Neuronal stem cell (in vitro differentiated cells): ENCODE measurements around the gene XAB2.

ENCODE experiments used
- DNase-seq: peaks from one replicate; pipeline ENCODE4 v3.0.0-alpha.2; 2013; ENCODE audit warnings: low spot score
- H2AFZ ChIP-seq: one replicate; pipeline ENCODE4 v1.6.1; 2013; ENCODE audit warnings: mild to moderate bottlenecking, low read length, inconsistent platforms
- H2AK5ac ChIP-seq: 2 replicates; pipeline ENCODE4 v1.6.1; 2013; ENCODE audit warnings: low read depth, mild to moderate bottlenecking, inconsistent platforms, low read length, moderate library complexity, mixed read lengths
- H2BK120ac ChIP-seq: 2 replicates; pipeline ENCODE4 v1.6.1; 2013; ENCODE audit warnings: low read depth, mild to moderate bottlenecking, inconsistent platforms, low read length, moderate library complexity, mixed read lengths
- H2BK12ac ChIP-seq: one replicate; pipeline ENCODE4 v1.6.1; 2013; ENCODE audit warnings: low read length, inconsistent platforms
- H2BK15ac ChIP-seq: 2 replicates; pipeline ENCODE4 v1.6.1; 2013; ENCODE audit warnings: mild to moderate bottlenecking, low read length, inconsistent platforms, mixed read lengths
- H2BK5ac ChIP-seq: one replicate; pipeline ENCODE4 v1.6.1; 2013; ENCODE audit warnings: inconsistent platforms, mild to moderate bottlenecking, low read length, moderate library complexity
- H3K14ac ChIP-seq: one replicate; pipeline ENCODE4 v1.6.1; 2013; ENCODE audit warnings: low read length, inconsistent platforms
- H3K18ac ChIP-seq: 2 replicates; pipeline ENCODE4 v1.6.1; 2013; ENCODE audit warnings: low read length, inconsistent platforms
- H3K23ac ChIP-seq: 2 replicates; pipeline ENCODE4 v1.6.1; 2013; ENCODE audit warnings: low read depth, mild to moderate bottlenecking, mixed read lengths, low read length, inconsistent platforms; ENCODE audit not compliant: poor library complexity
- H3K27ac ChIP-seq: replicated peaks from 3 replicates; pipeline ENCODE4 v1.5.1; 2013; ENCODE audit warnings: low read length, inconsistent platforms
- H3K27me3 ChIP-seq, 3 experiments: 2 replicates each; pipeline ENCODE4 v1.6.1; 2013; ENCODE audit warnings: low read length in 3 of 3, mild to moderate bottlenecking in 2 of 3, inconsistent platforms in 1 of 3, low read depth in 1 of 3, mixed read lengths in 1 of 3, moderate library complexity in 1 of 3; ENCODE audit not compliant: control insufficient read depth in 3 of 3, insufficient read depth in 3 of 3
- H3K36me3 ChIP-seq, 2 donors: replicated peaks in 1 of 2; 2 replicates each; pipeline ENCODE4 v1.6.1; 2013; ENCODE audit warnings: low read length in 2 of 2; ENCODE audit not compliant: control insufficient read depth in 2 of 2, insufficient read depth in 2 of 2
- H3K4ac ChIP-seq: 2 replicates; pipeline ENCODE4 v1.6.1; 2013; ENCODE audit warnings: inconsistent platforms, mild to moderate bottlenecking, low read length, moderate library complexity
- H3K4me1 ChIP-seq, 2 donors: 1 replicate in 1 of 2; 2 replicates in 1 of 2; pipeline ENCODE4 v1.6.1; 2013; ENCODE audit warnings: low read length in 2 of 2, low read depth in 1 of 2; ENCODE audit not compliant: control insufficient read depth in 2 of 2, insufficient read depth in 1 of 2
- H3K4me2 ChIP-seq: one replicate; pipeline ENCODE4 v1.6.1; 2013; ENCODE audit warnings: mild to moderate bottlenecking, low read length, inconsistent platforms; ENCODE audit not compliant: insufficient read depth, poor library complexity, severe bottlenecking
- H3K4me3 ChIP-seq, 2 donors: 2 replicates each; pipeline ENCODE4 v1.5.1; 2013; ENCODE audit warnings: low read length in 2 of 2, mild to moderate bottlenecking in 2 of 2, inconsistent platforms in 1 of 2, moderate library complexity in 1 of 2
- H3K79me1 ChIP-seq: one replicate; pipeline ENCODE4 v1.6.1; 2013; ENCODE audit warnings: low read depth, mild to moderate bottlenecking, inconsistent platforms, low read length, moderate library complexity
- H3K9ac ChIP-seq: one replicate; pipeline ENCODE4 v1.6.1; 2013; ENCODE audit warnings: mild to moderate bottlenecking, low read depth, low read length, inconsistent platforms; ENCODE audit not compliant: poor library complexity
- H3K9me3 ChIP-seq, 2 donors: replicated peaks in 1 of 2; 2 replicates each; pipeline versions ENCODE3 to v1.6.1; 2013; ENCODE audit warnings: low read length in 2 of 2, mild to moderate bottlenecking in 2 of 2, inconsistent platforms in 1 of 2, low read depth in 1 of 2, mixed read lengths in 1 of 2, moderate library complexity in 1 of 2; ENCODE audit not compliant: control insufficient read depth in 2 of 2, insufficient read depth in 1 of 2
- H4K8ac ChIP-seq: one replicate; pipeline ENCODE4 v1.6.1; 2013; ENCODE audit warnings: low read depth, mild to moderate bottlenecking, inconsistent platforms, low read length, moderate library complexity
- H4K91ac ChIP-seq: one replicate; pipeline ENCODE4 v1.6.1; 2013; ENCODE audit warnings: low read length, low read depth, mild to moderate bottlenecking, inconsistent platforms; ENCODE audit not compliant: poor library complexity
- WGBS, 2 donors: extraction: QIAGEN DNeasy Blood & Tissue Kit; methylation state at CpG; one replicate each; pipeline ENCODE4 v1.1.7; 2013; ENCODE audit warnings: missing lambda C conversion rate in 2 of 2, mixed read lengths in 1 of 2; ENCODE audit not compliant: insufficient read length in 2 of 2, insufficient replicate concordance in 1 of 2; ENCODE audit errors: extremely low coverage in 2 of 2; 5-methylcytosine and 5-hydroxymethylcytosine counted together

Gene XAB2

DNA sequence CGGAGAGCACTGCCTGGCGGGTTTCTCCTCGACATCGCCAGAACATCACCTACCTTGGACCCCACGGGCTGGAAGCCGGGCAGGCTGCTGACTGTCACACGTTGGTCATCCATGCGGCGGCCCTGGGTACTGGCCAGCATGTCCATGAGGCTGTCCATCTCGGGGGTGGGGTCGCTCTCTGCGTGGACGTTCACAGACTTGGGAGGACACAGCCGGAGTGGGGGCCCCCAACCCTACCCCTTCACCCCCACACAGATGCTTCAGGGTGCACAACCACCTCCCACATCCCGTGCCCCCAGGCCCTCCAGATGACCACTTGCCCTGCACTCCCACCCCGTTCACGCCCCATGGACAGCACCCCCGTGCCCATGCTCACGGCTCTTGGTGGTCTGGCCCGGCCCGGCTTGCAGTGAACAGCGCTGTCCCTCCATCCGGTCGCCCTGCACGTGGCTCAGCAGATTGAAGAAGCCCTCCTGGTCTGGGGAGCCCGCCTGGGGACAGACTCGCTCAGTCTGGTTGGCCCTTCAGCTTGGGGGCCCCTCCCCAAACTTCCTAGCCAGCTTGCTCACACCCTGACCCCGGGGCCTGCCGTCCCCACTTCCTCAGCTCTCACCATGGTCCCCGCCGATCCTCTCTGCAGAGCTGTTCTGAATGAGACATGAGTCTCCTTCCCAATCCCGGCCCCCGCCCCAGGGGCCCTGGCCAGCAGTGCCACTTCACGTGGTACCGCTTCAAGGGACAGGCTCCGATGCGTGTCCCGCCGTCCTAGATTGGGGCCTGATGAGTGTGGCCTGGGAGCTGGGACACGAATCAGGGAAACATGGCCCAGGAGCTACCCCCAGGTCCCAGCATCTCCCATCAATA lies 3.2 kb upstream of the XAB2 start:
- Histone ChIP-seq H2BK12ac (no peak overlapping the region), H3K4me2 (no peak overlapping the region), H2BK5ac (peak overlapping the region; percentile 24), H3K18ac (no peak overlapping the region), H3K27me3 (peaks cover 0 to 17% (median 8%) of the 10 kb centered on the region in 3 experiments), H2BK15ac (no peak overlapping the region), H3K27ac (no peak overlapping the region), H3K14ac (no peak overlapping the region), H3K9ac (peak overlapping the region; percentile 21), H3K36me3 (peaks cover 1 to 4% of the 10 kb centered on the region in 2 donors), H3K4me3 (no peak overlapping the region), H3K9me3 (no peaks in the 10 kb centered on the region), H3K4ac (no peak overlapping the region), H2AFZ (no peak overlapping the region), H4K91ac (no peak overlapping the region), H4K8ac (no peak overlapping the region), H2AK5ac (no peak overlapping the region), H3K23ac (no peak overlapping the region), H2BK120ac (no peak overlapping the region), H3K4me1 (peaks cover 8 to 16% of the 10 kb centered on the region in 2 donors), H3K79me1 (peaks cover 20% of the 10 kb centered on the region)
- no peak for DNase-seq
- WGBS, 2 donors, result no CpG with 5 or more reads among the region's 40 CpGs

DNA sequence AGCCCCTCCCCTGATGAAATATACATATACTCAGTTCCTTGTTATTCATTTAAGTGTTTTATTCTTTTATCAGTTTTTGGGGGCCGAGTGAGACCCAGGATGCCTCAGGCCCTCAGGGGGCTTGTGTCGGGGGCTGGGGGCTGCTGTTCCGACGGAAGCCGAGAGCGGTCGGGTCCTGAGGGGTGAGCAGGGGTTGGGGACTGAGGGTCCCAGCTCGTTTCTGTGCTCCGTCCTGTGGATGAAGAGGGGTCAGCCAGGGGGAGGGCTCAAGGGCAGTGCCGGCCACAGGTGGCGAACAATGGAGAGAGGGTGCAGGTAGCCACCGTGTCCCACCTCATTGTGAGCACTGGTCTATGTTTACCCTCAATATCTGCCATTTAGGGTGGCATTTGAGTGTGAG lies 2.2 kb upstream of the XAB2 start:
- DNase-seq, result no peak
- H2AK5ac ChIP-seq, result no peak overlapping the region
- no peak overlapping the region for H3K4me2 ChIP-seq
- peaks cover 6 to 13% of the 10 kb centered on the region in 2 donors for H3K36me3 ChIP-seq
- H3K4me3 ChIP-seq, result no peak overlapping the region
- peaks cover 8 to 14% of the 10 kb centered on the region in 2 donors for H3K4me1 ChIP-seq
- H3K27ac ChIP-seq, result no peak overlapping the region
- H2BK12ac ChIP-seq, result no peak overlapping the region
- no peaks in the 10 kb centered on the region for H3K9me3 ChIP-seq
- no peak overlapping the region for H2BK120ac ChIP-seq
- H4K91ac ChIP-seq, result no peak overlapping the region
- peak overlapping the region; percentile 14 for H3K14ac ChIP-seq
- no peak overlapping the region for H3K23ac ChIP-seq
- H3K27me3 ChIP-seq, result peaks cover 0 to 11% (median 8%) of the 10 kb centered on the region in 3 experiments
- no CpG with 5 or more reads among the region's 12 CpGs for WGBS, 2 donors
- H3K4ac ChIP-seq, result no peak overlapping the region
- H3K9ac ChIP-seq, result no peak overlapping the region
- peaks cover 28% of the 10 kb centered on the region for H3K79me1 ChIP-seq
- H4K8ac ChIP-seq, result no peak overlapping the region
- no peak overlapping the region for H2BK15ac ChIP-seq
- no peak overlapping the region for H2BK5ac ChIP-seq
- no peak overlapping the region for H3K18ac ChIP-seq
- no peak overlapping the region for H2AFZ ChIP-seq

DNA sequence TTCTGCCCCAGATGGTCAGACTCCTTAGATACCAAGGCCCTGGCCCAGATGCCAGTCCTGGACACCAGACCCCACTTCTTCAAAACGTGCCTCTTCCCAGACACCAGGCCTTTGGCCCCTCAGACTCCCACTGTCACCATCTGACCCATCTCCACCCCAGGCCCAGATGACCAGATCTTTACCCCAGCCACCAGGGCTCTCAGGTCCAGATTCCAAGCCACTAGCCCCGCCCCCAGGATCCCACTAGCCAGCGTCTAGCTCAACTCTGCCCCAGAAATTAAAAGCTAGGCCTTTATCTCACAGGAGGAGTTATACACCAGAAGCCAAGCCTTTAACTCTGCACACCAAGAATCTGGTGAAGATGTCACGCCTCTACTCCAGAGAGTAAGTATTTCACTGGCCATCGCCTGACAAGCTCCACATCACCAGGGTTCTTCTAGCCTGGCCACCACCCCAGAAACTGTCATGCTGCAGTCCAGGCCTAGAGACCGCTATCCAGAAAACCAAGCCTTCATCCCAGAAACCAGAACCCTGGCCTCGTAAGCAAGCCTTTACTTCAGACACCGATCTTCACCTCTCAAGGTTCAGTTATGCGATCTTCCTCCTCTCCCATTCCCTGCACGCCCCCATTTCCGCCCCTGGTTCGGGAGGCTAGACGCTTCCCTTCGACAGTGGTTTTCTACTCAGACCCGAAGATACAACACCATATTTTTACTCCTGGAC lies 595 bp downstream of the XAB2 start:
- H2BK5ac ChIP-seq, result no peak overlapping the region
- H3K4me3 ChIP-seq, result peak overlapping the region; percentile 89 to 92
- no CpG with 5 or more reads among the region's 15 CpGs for WGBS, 2 donors
- peak overlapping the region; percentile 96 for H3K9ac ChIP-seq
- no peaks in the 10 kb centered on the region for H3K27me3 ChIP-seq
- peaks cover 41% of the 10 kb centered on the region for H3K79me1 ChIP-seq
- peak overlapping the region; percentile 6 for H3K23ac ChIP-seq
- H2AFZ ChIP-seq, result peak overlapping the region; percentile 82
- H3K4ac ChIP-seq, result no peak overlapping the region
- no peak overlapping the region for H3K18ac ChIP-seq
- no peaks in the 10 kb centered on the region for H3K9me3 ChIP-seq
- peak overlapping the region; percentile 3 for H4K8ac ChIP-seq
- no peak for DNase-seq
- H2BK15ac ChIP-seq, result no peak overlapping the region
- H2BK120ac ChIP-seq, result no peak overlapping the region
- H3K14ac ChIP-seq, result no peak overlapping the region
- H3K36me3 ChIP-seq, result peaks cover 9 to 33% of the 10 kb centered on the region in 2 donors
- H2AK5ac ChIP-seq, result peak overlapping the region; percentile 48
- no peak overlapping the region for H4K91ac ChIP-seq
- H3K27ac ChIP-seq, result no peak overlapping the region
- H2BK12ac ChIP-seq, result no peak overlapping the region
- H3K4me1 ChIP-seq, result peaks cover 8 to 12% of the 10 kb centered on the region in 2 donors
- peak overlapping the region; percentile 85 for H3K4me2 ChIP-seq

- Histone ChIP-seq H3K4me2 (no peak overlapping the region), H3K27ac (no peak overlapping the region), H4K8ac (no peak overlapping the region), H3K27me3 (no peaks in the 10 kb centered on the region), H3K9me3 (no peaks in the 10 kb centered on the region), H2AK5ac (no peak overlapping the region), H2BK15ac (no peak overlapping the region), H3K4me3 (peak overlapping the region in 1 of 2 donors; percentile 15), H4K91ac (no peak overlapping the region), H2BK12ac (no peak overlapping the region), H3K14ac (no peak overlapping the region), H3K4me1 (peaks cover 8 to 12% of the 10 kb centered on the region in 2 donors), H2AFZ (no peak overlapping the region), H3K18ac (no peak overlapping the region), H3K9ac (no peak overlapping the region), H3K23ac (peak overlapping the region; percentile 0), H2BK5ac (peak overlapping the region; percentile 39), H2BK120ac (no peak overlapping the region), H3K79me1 (peaks cover 39% of the 10 kb centered on the region), H3K36me3 (peaks cover 19 to 48% of the 10 kb centered on the region in 2 donors), H3K4ac (no peak overlapping the region)
- no CpG with 5 or more reads among the region's 24 CpGs for WGBS, 2 donors
- DNase-seq, result no peak
Observed at GRCh38 chr19:7627166-7627565, 2.2 kb downstream of the XAB2 start.
